NCI-H187 (cell line): ENCODE measurements around the gene MR1.

ENCODE experiments used
- DNase-seq, 2 experiments: peaks; one replicate each; lab custom pipeline; 2025; lab: John Stamatoyannopoulos, UW

Gene MR1

GRCh38 chr1:181091309-181092040 lies 57.7 kb downstream of the MR1 start:
- DNase-seq = no peak

DNA sequence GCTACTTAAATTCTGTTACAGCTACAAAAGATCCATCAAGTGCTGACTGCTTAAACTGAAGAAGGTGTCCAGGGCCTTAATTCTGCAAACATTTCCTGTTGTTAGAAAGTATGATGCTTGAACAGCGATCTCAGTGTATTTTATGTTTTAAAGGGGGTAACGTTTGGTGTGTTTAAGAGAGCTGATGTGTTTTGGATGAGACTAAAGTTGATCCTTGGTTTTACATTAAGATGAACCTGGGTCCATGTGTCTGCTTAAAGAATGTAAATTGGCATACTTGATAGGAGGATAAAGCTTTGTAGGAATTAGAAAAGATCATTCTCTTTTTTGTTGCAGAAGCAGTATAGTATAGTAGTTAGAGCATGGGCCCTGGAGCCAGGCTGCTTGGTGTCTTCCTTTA lies 58.3 kb downstream of the MR1 start:
- no peak for DNase-seq

- no peak for DNase-seq
Observed at GRCh38 chr1:181092883-181093458, 59.2 kb downstream of the MR1 start.

GRCh38 chr1:181094416-181095212 lies 60.8 kb downstream of the MR1 start:
- peak in 1 of 2 experiments; percentile 32 for DNase-seq

DNA sequence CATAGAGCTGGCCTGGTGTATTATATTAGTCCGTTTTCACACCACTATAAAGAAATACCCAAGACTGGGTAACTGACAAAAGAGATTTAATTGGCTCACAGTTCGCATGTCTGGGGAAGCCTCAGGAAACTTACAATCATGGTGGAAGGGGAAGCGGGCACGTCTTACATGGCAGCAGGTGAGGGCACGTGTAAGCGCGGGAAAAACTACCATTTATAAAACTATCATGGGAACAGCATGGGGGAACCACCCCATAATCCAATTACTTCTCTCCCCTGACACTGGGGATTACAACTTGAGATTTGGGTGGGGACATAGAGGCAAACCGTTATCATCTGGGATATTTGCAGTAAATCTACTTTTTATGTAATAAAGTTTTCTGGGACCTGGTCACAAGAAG lies 61.5 kb downstream of the MR1 start:
- DNase-seq = no peak

DNA sequence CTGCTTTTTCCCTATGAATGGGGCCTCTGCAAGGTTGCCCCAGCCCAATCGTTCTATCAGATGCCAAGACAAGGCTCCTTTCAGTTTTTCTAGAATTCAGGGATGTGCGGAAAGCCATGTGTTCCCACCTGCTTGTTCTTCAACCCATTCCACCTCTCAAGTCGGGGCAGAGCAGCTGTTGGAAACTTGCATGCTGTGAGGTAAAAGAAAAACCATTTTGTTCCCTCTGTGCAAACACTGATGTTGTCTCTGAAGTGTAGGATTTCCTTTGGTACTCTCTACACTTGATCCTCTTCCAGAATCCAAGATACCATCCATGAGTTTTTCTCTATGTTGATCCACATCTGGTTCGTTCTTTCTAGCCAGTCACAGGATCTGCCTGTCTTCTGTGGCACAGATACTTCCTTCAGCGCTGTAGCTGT lies 62.0 kb downstream of the MR1 start:
- DNase-seq = peak; percentile 60 to 82

GRCh38 chr1:181097242-181097641 lies 63.5 kb downstream of the MR1 start:
- DNase-seq = no peak

DNA sequence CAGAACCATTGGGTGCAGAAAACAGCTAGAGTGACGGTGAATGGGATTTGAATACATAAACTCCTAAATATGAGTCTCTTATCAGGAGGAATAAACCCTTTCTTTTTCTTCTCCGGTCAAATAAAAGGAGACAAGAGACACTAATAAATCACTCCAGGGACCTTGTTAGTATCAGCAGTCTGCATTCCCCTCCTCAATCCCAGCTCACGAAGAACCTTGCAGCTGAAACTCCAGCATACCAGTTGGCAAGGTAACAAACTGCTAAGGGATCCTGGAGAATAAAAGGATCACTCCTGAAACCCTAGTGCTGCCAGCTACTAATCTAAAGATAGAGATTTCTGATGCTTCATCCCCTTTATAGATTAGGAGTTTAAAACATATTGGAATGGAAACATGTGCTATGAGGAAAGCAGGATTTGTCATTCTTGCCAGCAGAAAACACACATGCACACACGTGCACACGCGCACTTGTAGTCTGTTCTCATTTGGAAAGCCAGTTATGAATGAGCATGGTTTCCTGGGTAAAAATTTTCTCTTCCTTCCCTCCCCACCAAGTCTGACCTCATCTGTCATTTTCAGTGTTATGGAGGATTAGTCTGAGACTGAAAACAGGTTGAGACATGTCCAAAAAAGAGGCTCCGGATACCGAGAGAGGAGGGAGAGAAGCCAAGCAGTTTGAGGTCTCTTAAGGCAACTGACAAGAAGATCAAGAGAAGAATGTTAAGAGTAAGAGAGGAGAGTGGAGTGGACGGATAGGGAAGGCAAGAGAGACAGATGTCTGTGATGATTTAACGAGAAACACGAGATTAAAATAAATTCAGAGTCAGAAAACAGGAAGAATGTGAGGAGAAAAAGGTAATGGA lies 65.6 kb downstream of the MR1 start:
- DNase-seq = peak; percentile 46 to 56

GRCh38 chr1:181100015-181100905 lies 66.5 kb downstream of the MR1 start:
- no peak for DNase-seq

DNA sequence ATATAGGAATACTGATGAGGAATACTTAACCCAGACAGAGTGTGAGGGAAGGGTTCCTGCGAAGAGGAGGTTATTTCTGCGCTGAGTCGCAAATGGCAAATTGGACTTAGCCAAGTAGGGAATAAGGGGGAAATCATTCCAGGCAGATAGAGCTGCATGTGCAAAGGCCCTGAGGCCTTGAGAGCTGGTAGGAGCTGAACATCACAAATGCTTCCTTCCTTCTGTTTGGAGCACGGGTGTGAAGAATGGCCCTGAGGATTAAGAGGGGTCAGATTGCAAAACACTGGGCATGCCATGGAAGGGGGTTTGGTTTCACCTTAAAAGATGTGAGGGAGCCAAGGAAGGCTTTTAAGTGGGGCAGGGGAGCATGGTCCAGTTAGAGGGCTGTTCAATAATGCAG lies 67.2 kb downstream of the MR1 start:
- DNase-seq = no peak

GRCh38 chr1:181101581-181102226 lies 67.9 kb downstream of the MR1 start:
- DNase-seq = peak; percentile 87 to 89

DNA sequence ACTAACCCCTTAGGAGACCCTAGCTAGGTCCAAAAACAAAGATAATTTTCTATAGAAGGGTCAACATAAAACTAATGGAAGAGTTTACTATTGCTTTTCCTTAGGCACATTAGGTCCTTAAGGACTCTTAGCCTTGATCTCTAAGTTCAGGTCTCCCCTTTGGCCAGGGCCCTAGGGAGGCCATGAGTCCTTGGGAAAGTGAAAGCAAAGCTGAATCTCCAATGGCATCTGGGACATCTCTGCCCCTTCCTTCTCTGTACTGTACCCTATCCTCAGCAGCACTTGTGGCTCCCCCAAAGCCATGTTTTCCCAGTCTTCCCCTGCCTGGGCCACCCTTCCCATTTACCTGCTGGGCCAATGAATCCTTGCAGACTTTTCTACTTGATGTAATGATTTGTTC lies 69.1 kb downstream of the MR1 start:
- no peak for DNase-seq

DNA sequence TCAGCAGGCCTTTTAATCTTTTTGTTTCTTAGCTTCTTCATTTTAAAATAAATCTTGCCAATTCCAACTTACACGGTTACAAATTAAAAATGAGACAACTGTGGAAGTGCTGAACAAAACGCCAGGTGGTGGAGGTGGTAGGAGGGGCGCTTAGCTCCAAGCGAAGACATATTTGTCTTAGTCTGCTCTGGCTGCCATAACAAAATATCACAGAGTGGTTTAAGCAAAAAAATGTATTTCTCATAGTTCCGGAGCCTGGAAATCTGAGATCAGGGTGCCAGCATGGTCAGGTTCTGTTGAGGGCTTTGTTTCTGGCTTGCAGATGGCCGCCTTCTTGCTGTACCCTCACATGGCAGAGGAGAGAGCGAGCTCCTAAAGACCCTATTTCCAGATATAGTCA lies 69.6 kb downstream of the MR1 start:
- no peak for DNase-seq

DNA sequence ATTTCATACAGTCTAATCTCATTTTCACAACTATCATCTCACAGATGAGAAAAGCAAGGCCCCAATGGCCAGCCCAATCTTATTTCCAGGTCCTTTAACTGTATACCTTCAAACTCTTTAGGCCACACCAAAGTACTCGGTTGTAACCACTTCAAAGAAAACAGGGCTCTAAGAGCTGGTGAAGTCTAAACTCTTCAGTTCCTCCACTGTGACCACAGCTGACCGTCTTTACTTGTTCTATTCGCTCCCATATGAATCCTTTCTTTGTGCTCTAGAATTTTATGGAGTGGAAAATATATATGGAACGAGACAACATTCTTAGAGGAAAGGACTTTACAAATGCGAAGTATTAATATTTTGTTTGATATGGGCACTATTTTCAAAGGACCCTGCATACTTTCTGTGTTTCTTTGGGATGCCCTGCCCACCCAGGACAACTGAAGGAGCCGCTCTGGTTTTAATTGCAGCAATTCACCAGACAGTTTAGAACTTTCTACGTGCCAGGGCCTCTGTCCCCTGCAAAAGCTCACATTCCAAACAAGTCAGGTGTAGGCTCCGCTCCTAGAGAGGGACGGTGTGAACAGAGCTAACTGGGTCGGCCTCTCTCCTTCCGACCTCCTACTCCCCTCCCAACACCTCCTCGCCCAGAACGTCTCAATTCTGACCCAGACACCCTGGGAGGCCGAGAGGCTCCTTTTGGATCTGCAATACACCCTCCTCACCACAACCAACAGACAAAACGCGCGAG lies 70.4 kb downstream of the MR1 start:
- peak in 1 of 2 experiments; percentile 66 for DNase-seq

- DNase-seq = peak in 1 of 2 experiments; percentile 59
Observed at GRCh38 chr1:181104790-181105133, 71.0 kb downstream of the MR1 start.

DNA sequence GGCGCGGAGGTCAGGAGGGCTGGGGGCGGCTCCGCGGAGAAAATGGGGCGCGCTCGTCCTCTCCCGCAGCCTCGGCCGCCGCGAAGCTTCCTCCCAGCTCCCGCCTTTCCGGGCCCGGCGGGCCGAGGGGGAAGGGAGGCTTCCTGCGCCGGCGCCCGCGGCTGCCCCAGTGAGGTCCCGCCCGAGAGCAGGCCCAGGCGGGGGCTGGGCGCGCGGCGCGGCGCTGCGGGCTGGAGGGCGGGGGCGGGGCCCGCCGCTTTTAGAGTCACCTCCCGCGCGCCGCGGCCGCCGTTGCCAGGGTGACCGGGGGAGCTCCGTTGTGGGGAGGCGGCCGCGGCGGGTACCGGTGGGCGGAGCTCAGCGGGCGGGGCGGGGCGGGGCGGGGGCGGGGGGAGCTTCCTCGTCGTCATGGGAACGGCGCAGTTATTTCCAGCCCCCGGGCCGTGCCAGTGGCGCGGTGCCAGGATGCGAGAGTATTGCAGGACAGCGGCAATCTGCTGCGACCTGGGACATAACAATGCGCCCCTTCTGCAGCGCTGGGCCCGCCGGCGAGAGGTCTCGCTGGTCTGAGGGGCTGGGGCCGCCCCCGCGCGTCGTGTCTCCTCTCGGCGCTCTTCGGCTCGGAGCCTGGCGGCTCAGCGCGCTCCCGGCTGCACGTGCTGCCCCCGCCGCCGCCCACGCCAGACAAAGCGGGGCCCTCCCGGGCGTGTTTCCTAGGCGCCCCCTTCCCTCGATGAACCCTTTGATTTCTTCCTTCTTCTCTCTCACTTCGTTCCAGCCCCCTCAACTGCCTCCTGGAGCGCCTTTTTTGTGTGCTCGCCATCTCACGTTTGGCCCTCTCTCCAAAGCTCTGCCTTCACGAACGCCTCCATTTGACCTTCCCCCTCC lies 71.6 kb downstream of the MR1 start:
- DNase-seq = peak; percentile 90 to 99

DNA sequence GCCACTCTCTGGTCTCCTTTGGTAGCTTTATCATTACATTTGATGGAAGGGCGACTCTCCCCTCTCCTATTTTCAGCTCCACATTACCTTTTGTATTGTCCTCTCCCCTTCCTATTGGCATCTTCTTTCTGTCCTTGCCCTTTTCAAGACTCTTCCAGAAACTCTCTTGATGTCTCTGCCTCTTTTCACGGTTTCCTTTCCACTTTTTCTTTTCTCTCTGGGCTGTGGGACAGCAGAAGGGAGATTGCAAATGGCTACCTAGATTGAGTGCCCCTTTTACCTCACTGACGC lies 72.2 kb downstream of the MR1 start:
- no peak for DNase-seq

DNA sequence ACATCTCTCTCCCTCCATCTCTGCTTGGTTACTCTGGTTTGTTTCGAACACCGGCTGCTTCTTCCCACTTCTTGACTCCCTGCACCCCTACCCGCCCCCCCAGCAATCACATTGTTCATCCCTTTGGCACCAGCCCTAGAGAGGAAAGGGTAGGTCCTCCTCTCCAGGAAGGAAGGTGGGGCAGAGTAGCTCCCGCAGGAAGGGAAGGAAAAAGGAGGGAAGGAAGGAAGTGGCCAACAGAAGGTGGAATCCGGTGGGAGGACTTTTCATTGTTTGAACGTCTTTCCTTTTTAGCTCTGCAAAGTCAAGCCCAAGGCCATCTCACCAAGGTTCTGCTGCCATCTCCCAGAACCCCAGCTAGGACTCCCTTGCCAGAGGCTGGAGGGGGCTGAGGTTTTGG lies 72.7 kb downstream of the MR1 start:
- no peak for DNase-seq

GRCh38 chr1:181107711-181108110 lies 73.9 kb downstream of the MR1 start:
- no peak for DNase-seq
